ENCODE results near the gene CLIP1. TPM values are rescaled to one million over a fixed set of nuclear protein-coding genes. Genes with fewer than 3 reads are reported as not detected.
"Not testable (repeated sequence)": the region's sequence is repeated elsewhere in the genome, so short reads cannot be mapped to it uniquely, and the experiment has no call there.

The CLIP1 gene
- total and polyA plus RNA-seq, 12 donors, result 36.3 to 135 (median 97.9) TPM

- H3K4me3 ChIP-seq, result no peak overlapping the region
- no peaks in the 10 kb centered on the region for H3K27me3 ChIP-seq
- DNase-seq (no peak), ATAC-seq (peak; percentile 45 to 91 (median 74))
- no peaks in the 10 kb centered on the region for H3K9me3 ChIP-seq
- 40 to 41% methylated on average over 3 of the region's 3 CpGs for WGBS, 2 donors
- no peak for TF ChIP-seq CTCF (IDR thresholded peaks at IDR 0.05)
- intact Hi-C loops (cut with DNase I), result no loop called here
- peak overlapping the region in 7 of 10 donors; percentile 2 to 82 (median 59) for H3K27ac ChIP-seq
- H3K4me1 ChIP-seq, result peaks cover 0 to 54% (median 35%) of the 10 kb centered on the region in 9 donors
- H3K36me3 ChIP-seq, result peaks cover 0 to 48% (median 0%) of the 10 kb centered on the region in 9 donors
Observed at GRCh38 chr12:122366685-122367475, 55.6 kb downstream of the CLIP1 start.

GRCh38 chr12:122365226-122365625, 57.2 kb downstream of the CLIP1 start:
- H3K27ac ChIP-seq; DNase-seq; H3K27me3 ChIP-seq; H3K4me3 ChIP-seq; ATAC-seq; intact Hi-C loops (cut with DNase I); H3K9me3 ChIP-seq: not testable (repeated sequence)
- WGBS, 2 donors, result 60 to 78% methylated on average over 5 of the region's 5 CpGs
- H3K4me1 ChIP-seq, result peaks cover 0 to 42% (median 27%) of the 10 kb centered on the region in 9 donors
- H3K36me3 ChIP-seq, result peaks cover 0 to 53% (median 13%) of the 10 kb centered on the region in 9 donors

GRCh38 chr12:122363782-122364181, 58.7 kb downstream of the CLIP1 start:
- WGBS, 2 donors, result 93 to 96% methylated on average over 9 of the region's 9 CpGs
- ATAC-seq, result peak in 1 of 8 donors; percentile 43
- TF ChIP-seq CTCF (IDR thresholded peaks at IDR 0.05), result no peak

GRCh38 chr12:122362755-122363154, 59.7 kb downstream of the CLIP1 start:
- H3K27me3 ChIP-seq, result no peaks in the 10 kb centered on the region
- no peak overlapping the region for H3K4me3 ChIP-seq
- H3K9me3 ChIP-seq, result no peaks in the 10 kb centered on the region
- 79 to 83% methylated on average over 1 of the region's 1 CpG for WGBS, 2 donors
- H3K4me1 ChIP-seq, result peaks cover 0 to 25% (median 12%) of the 10 kb centered on the region in 9 donors
- ATAC-seq (no peak), DNase-seq (no peak)
- no peak overlapping the region for H3K27ac ChIP-seq
- no peak for TF ChIP-seq CTCF (IDR thresholded peaks at IDR 0.05)
- H3K36me3 ChIP-seq, result peaks cover 0 to 57% (median 18%) of the 10 kb centered on the region in 9 donors
- intact Hi-C loops (cut with DNase I), result no loop called here

More at GRCh38 chr12:122363782-122364181, 58.7 kb downstream of the CLIP1 start:
- peaks cover 0 to 36% (median 22%) of the 10 kb centered on the region in 9 donors for H3K4me1 ChIP-seq
- no peak overlapping the region for H3K27ac ChIP-seq
- H3K4me3 ChIP-seq, result no peak overlapping the region
- DNase-seq, result no peak
- H3K27me3 ChIP-seq, result no peaks in the 10 kb centered on the region
- intact Hi-C loops (cut with DNase I), result no loop called here
- H3K9me3 ChIP-seq, result no peaks in the 10 kb centered on the region
- H3K36me3 ChIP-seq, result peaks cover 0 to 53% (median 18%) of the 10 kb centered on the region in 9 donors

GRCh38 chr12:122358403-122358802, 64.1 kb downstream of the CLIP1 start:
- DNase-seq, result not testable (repeated sequence)

GRCh38 chr12:122357536-122357935, 64.9 kb downstream of the CLIP1 start:
- ATAC-seq; H3K27ac ChIP-seq; H3K4me3 ChIP-seq; H3K4me1 ChIP-seq; H3K27me3 ChIP-seq; intact Hi-C loops (cut with DNase I); H3K9me3 ChIP-seq; DNase-seq: not testable (repeated sequence)
- H3K36me3 ChIP-seq, result peaks cover 0 to 75% (median 41%) of the 10 kb centered on the region in 9 donors
- WGBS, 2 donors, result 95 to 97% methylated on average over 8 to 30 of the region's 32 CpGs

More at GRCh38 chr12:122358403-122358802, 64.1 kb downstream of the CLIP1 start:
- ATAC-seq; H3K27me3 ChIP-seq; intact Hi-C loops (cut with DNase I); H3K27ac ChIP-seq; H3K9me3 ChIP-seq; H3K4me1 ChIP-seq; H3K4me3 ChIP-seq: not testable (repeated sequence)
- peaks cover 0 to 75% (median 33%) of the 10 kb centered on the region in 9 donors for H3K36me3 ChIP-seq
- WGBS, 2 donors, result 95 to 98% methylated on average over 2 of the region's 2 CpGs

- intact Hi-C loops (cut with DNase I); H3K4me1 ChIP-seq; H3K9me3 ChIP-seq; H3K27ac ChIP-seq; ATAC-seq; DNase-seq; H3K4me3 ChIP-seq; H3K27me3 ChIP-seq: not testable (repeated sequence)
- 97% methylated on average over 14 to 22 of the region's 27 CpGs for WGBS, 2 donors
- peaks cover 0 to 77% (median 46%) of the 10 kb centered on the region in 9 donors for H3K36me3 ChIP-seq
Observed at GRCh38 chr12:122356991-122357390, 65.5 kb downstream of the CLIP1 start.

Measured in heart right ventricle (tissue), 16 donors.